ENCODE data around the gene XXYLT1.
"Not testable (repeated sequence)": the region's sequence is repeated elsewhere in the genome, so short reads cannot be mapped to it uniquely, and the experiment has no call there.

XXYLT1 gene

DNA sequence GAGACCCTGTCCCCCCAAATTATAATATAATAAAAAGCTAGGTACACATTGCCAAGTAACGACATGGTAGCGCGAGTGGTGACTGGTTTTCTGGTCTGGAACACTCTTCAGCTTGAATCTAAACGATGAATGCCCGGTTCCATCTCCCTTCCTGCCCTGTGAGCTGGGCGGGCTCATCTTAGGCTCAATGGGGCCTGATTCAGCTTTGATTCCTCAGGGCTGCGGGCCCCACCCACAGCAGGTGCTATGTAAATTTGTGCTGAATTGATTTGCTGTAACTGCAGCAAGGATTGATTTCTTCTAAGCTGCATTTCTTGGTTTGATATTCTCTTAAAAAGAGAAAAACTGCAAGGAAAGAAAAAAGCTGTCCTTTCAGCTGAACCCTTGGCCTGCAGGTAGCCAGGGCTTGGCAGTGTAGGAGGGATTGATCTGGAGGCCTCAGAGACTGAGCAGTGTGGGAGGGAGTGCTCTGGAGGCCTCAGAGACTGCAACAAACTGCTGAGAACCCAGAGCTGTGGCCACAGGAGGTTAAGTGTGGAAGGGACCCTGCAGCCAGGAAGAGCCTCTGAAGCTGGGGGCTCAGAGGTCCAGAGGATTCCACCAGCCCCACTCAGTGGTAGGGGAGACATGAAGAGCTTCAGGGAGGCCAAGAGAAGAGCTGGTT, 231.6 kb downstream of the XXYLT1 start:
- H3K4me3 Mint-ChIP-seq = no peak overlapping the region
- ATAC-seq = no peak
- no peaks in the 10 kb centered on the region for H3K9me3 Mint-ChIP-seq
- no peak for DNase-seq
- peaks cover 2% of the 10 kb centered on the region for H3K27me3 Mint-ChIP-seq
- no peak overlapping the region for H3K27ac Mint-ChIP-seq
- no peaks in the 10 kb centered on the region for H3K36me3 Mint-ChIP-seq (ENCODE audit: low read depth)
- no peaks in the 10 kb centered on the region for H3K4me1 Mint-ChIP-seq

DNA sequence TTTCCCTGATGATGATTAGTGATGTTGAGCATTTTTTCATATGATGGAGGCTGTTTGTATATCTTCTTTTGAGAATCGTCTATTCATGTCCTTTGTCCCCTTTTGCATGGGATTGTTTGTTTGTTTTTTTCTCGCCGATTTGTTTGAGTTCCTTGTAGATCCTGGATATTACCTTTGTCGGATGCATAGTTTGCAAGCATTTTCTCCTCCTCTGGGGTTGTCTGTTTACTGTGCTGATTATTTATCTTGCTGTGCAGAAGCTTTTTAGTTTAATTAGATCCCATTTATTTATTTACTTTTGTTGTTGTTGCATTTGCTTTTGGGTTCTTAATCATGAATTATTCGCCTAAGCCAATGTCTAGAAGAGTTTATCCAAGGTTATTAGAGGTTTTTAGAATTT, 232.8 kb downstream of the XXYLT1 start:
- H3K9me3 Mint-ChIP-seq = no peaks in the 10 kb centered on the region
- ATAC-seq (no peak), DNase-seq (no peak)
- H3K27me3 Mint-ChIP-seq = peaks cover 2% of the 10 kb centered on the region
- no peaks in the 10 kb centered on the region for H3K36me3 Mint-ChIP-seq (ENCODE audit: low read depth)
- H3K27ac Mint-ChIP-seq = no peak overlapping the region
- H3K4me3 Mint-ChIP-seq = no peak overlapping the region
- H3K4me1 Mint-ChIP-seq = no peaks in the 10 kb centered on the region

DNA sequence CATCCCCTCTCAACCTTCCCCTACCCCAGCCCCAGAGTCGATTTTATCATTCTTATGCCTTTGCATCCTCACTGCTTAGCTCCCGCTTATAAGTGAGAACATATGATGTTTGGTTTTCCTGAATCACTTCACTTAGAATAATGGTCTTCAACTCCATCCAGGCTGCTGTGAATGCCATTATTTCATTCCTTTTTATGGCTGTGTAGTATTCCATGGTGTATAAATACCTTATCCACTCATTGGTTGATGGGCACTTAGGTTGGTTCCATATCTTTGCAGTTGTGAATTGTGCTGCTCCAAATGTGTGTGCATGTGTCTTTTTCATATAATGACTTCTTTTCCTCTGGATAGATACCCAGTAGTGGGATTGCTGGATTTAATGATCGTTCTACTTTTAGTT, 233.4 kb downstream of the XXYLT1 start:
- not testable (repeated sequence) for H3K27ac Mint-ChIP-seq; H3K4me3 Mint-ChIP-seq; H3K36me3 Mint-ChIP-seq (ENCODE audit: low read depth); DNase-seq; ATAC-seq; H3K9me3 Mint-ChIP-seq; H3K27me3 Mint-ChIP-seq; H3K4me1 Mint-ChIP-seq

DNA sequence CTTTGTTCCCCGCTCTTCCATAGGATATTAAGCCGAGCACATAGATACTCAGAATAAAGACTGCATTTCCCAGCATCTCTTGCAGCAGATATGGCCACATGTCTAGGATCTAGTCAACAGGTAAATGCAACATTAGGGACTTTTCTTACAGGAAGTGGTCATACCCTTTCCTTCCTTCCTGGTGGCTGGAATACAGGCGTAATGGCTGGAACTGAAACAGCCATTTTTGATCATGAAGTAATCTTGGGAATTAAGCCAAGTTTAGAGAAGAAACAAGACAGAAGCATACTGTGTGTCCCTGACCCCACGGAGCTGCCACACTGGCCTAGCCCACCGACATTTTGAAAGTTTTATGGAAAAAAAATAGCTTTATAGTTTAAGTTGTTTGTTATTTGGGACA, 234.0 kb downstream of the XXYLT1 start:
- Mint-ChIP-seq H3K4me1 (no peaks in the 10 kb centered on the region), H3K27ac (no peak overlapping the region), H3K27me3 (peaks cover 2% of the 10 kb centered on the region), H3K36me3 (ENCODE audit: low read depth) (no peaks in the 10 kb centered on the region), H3K4me3 (no peak overlapping the region), H3K9me3 (no peaks in the 10 kb centered on the region)
- DNase-seq (no peak), ATAC-seq (no peak)

DNA sequence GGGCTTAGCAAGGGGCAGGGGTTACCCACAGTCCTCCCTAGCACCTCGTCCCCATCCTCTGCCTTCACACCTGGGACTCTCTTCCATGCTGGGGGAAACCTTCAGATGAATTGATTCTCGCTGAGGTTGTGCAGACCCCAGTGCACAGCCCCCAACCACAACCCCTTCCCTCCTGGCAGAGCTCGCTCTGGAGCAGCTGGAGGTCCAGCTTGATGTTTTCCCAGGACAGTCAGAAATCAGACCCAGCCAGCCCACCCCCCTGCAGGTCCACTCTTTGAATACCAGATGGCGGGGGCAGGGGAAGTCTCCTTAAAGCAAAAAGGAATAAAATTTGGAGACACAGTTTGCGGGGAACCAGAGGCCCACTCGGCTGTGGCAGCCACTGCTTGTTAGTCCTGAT, 234.4 kb downstream of the XXYLT1 start:
- no peaks in the 10 kb centered on the region for H3K4me1 Mint-ChIP-seq
- H3K27me3 Mint-ChIP-seq = peaks cover 2% of the 10 kb centered on the region
- H3K27ac Mint-ChIP-seq = no peak overlapping the region
- H3K4me3 Mint-ChIP-seq = no peak overlapping the region
- DNase-seq (no peak), ATAC-seq (no peak)
- no peaks in the 10 kb centered on the region for H3K9me3 Mint-ChIP-seq
- H3K36me3 Mint-ChIP-seq (ENCODE audit: low read depth) = no peaks in the 10 kb centered on the region

DNA sequence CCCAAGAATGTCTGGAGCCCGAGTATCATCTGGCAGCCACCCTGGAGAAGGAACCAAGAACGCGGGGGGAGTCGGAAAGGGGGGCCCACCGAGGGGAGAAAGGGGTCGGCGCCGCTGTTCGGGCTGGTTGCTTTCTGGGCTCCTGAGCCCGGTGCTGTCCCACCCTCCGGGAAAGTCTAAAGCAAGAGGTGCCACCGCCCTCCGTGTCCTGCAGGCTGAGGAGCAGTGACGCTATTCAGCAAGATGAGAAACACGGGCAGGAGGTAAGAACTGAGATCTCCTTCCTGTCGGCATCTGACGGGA, 234.8 kb downstream of the XXYLT1 start:
- ATAC-seq = no peak
- DNase-seq = no peak
- Mint-ChIP-seq H3K4me3 (no peak overlapping the region), H3K27ac (no peak overlapping the region), H3K4me1 (no peaks in the 10 kb centered on the region), H3K9me3 (no peaks in the 10 kb centered on the region), H3K27me3 (peaks cover 2% of the 10 kb centered on the region), H3K36me3 (ENCODE audit: low read depth) (no peaks in the 10 kb centered on the region)

DNA sequence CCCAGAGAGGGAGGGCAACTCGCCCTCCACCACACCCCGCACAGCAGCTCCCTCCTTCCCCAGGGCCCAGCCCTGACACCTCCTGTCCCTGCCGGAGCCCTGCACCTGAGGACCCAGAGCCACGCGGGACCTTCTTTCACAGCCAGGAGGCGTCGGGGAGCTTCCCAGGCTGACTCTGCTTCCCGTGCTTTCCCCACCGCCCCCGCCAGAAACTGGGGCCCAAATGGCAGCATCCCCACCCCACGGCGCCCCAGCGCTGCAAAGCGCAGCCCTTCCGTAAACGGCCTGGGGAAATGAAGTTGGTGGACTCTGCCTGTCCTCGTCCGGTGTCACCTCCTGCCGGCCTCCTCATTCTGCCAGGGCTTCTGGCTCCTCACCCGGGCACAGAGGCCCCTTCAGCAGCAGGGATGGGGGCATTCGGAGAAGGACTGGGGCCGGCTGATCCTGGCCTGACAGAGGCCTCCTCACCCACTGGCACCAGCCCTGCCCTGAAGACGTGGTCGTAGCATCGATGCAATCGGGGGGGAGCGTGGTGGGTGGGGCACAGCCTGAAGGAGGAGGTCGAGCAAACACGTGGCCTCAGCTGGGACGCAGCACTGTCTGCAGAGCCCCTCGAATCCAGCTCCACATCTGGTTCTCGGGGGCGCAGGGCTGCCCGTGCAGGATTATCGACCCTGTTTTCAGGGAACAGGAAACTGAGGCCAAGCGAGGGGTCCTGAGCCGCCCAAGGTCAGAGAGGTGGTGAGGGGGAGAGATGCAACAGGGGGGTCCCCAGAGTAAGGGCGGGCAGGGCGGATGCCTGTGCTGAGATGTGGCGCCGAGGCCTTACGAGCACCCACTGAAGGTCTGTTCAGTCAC, 235.4 kb downstream of the XXYLT1 start:
- Mint-ChIP-seq H3K27me3 (peaks cover 2% of the 10 kb centered on the region), H3K4me3 (no peak overlapping the region), H3K9me3 (no peaks in the 10 kb centered on the region), H3K36me3 (ENCODE audit: low read depth) (no peaks in the 10 kb centered on the region), H3K27ac (no peak overlapping the region), H3K4me1 (no peaks in the 10 kb centered on the region)
- no peak for DNase-seq
- ATAC-seq = no peak

DNA sequence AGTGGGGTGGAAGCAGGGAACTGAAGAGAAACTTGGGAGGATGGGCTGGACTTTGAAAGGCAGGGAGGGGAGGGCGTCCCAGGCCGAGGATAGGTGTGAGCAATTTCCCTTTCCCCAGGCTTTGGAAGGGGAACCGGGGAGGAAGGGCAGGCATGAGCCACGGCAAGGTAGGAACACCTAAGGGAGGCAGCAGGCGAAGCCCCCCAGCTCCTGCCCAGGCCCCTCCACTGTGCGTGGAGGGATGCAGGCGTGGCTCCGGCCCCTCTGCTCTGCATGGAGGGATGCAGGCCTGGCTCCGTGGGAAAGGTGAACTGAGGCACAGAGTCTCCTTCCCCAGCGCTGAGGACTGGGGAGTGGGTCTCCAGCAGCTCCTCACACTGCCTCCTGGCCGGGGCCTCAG, 236.4 kb downstream of the XXYLT1 start:
- Mint-ChIP-seq H3K36me3 (ENCODE audit: low read depth) (no peaks in the 10 kb centered on the region), H3K27me3 (peaks cover 2% of the 10 kb centered on the region), H3K9me3 (no peaks in the 10 kb centered on the region), H3K27ac (no peak overlapping the region), H3K4me3 (no peak overlapping the region), H3K4me1 (no peaks in the 10 kb centered on the region)
- DNase-seq = no peak
- ATAC-seq = no peak

DNA sequence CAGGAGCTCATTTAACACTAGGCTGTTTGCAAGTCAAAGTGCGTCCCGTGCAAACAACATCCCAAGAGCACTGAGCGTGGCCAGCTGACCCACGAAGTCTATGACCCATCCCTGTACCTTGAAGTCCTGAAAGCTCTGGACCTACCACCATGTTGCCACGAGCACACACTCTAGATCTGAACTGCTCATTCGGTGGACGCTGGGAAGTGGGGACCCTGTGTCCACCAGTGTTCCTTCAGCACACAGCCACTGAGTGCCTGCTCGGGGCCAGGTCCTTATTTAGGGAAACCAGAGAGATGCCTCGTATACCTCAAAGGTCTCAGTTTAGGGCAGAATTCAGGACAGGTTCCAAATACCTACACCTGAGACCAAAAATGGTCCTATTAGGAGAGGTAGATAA, 236.9 kb downstream of the XXYLT1 start:
- H3K9me3 Mint-ChIP-seq = no peaks in the 10 kb centered on the region
- peaks cover 2% of the 10 kb centered on the region for H3K27me3 Mint-ChIP-seq
- DNase-seq (no peak), ATAC-seq (no peak)
- no peaks in the 10 kb centered on the region for H3K36me3 Mint-ChIP-seq (ENCODE audit: low read depth)
- H3K4me3 Mint-ChIP-seq = no peak overlapping the region
- H3K27ac Mint-ChIP-seq = no peak overlapping the region
- H3K4me1 Mint-ChIP-seq = no peaks in the 10 kb centered on the region

DNA sequence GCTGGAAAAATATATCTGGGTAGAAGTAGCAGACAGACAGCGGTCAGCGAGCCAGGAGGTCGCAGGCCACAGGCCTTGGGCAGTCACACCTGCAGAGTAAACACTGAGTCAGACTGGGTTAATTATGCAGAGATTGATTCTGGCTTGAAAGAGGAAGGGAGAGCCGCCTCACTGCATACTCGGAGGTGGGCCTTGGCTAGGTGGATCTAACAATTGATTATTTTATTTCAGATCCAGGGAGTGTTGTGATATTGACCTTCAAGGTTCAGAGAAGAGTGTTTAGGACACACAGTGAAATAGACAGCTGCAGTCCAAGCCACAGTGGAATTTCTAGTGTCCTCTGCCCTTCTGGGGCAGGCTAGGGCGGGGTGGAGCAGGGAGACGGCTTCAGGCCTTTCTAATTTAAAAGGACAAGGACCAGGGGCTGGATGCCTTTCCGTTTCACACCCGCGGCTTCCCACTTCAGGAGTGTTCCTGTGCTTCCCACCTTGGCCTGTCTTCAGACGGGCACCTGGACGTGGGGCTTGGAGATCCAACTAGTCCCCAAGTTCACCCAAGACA, 237.3 kb downstream of the XXYLT1 start:
- Mint-ChIP-seq H3K27me3 (peaks cover 2% of the 10 kb centered on the region), H3K9me3 (no peaks in the 10 kb centered on the region), H3K27ac (no peak overlapping the region), H3K36me3 (ENCODE audit: low read depth) (no peaks in the 10 kb centered on the region), H3K4me1 (no peaks in the 10 kb centered on the region), H3K4me3 (no peak overlapping the region)
- no peak for DNase-seq
- no peak for ATAC-seq

DNA sequence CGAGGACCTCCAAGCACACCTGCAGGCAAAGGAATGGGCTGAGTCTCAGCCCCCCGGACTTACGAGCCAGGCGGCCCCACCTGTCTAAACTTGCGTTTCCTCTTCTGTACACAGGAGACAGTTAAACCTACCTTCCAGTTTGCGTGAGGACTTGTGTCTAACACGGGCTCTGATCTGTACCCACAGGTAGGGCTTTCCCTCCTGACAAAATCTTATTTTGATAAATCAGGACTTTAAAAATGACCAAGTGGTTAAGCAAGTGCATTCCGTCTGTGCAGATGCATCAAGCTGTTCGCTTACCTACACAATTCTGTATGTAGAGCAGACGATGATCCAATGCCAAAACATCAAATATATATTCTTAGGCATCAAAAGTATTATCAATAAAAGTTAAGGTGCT, 238.0 kb downstream of the XXYLT1 start:
- Mint-ChIP-seq H3K36me3 (ENCODE audit: low read depth) (no peaks in the 10 kb centered on the region), H3K9me3 (no peaks in the 10 kb centered on the region), H3K27ac (no peak overlapping the region), H3K4me3 (no peak overlapping the region), H3K4me1 (no peaks in the 10 kb centered on the region), H3K27me3 (no peaks in the 10 kb centered on the region)
- ATAC-seq = no peak
- DNase-seq = no peak

DNA sequence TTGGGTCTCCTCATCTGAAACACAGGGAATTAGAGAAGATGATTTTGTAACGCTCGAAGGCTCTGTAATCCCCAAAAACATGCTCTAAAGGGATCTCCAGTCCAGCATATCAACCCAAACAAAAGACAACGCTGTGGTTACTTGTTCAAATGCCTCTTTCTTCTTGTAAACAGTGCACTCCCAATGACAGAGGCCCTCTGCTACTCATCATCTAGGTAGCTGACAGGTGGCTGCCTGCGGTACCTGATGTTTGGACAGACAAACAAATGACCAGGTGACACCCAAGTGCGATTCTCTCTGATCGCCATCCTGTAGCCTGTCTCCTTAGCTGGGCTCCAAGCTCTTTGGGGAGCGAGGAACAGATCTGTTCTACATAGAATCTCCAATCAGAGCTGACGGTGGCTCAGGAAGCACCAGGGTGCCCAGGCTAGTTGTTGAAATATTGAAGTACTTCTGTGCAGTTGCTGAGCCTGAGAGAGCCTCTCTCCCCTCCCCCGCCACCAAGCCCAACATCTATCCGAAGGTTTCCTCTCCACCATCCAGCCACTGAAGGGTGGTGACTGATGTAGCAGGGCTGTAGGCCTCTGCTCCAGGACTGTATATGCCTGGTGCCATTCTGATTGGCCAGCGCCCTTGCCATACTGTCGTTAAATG, 238.7 kb downstream of the XXYLT1 start:
- no peak for DNase-seq
- H3K9me3 Mint-ChIP-seq = no peaks in the 10 kb centered on the region
- no peak overlapping the region for H3K4me3 Mint-ChIP-seq
- no peaks in the 10 kb centered on the region for H3K4me1 Mint-ChIP-seq
- H3K27ac Mint-ChIP-seq = no peak overlapping the region
- H3K36me3 Mint-ChIP-seq (ENCODE audit: low read depth) = no peaks in the 10 kb centered on the region
- no peak for ATAC-seq
- no peaks in the 10 kb centered on the region for H3K27me3 Mint-ChIP-seq

DNA sequence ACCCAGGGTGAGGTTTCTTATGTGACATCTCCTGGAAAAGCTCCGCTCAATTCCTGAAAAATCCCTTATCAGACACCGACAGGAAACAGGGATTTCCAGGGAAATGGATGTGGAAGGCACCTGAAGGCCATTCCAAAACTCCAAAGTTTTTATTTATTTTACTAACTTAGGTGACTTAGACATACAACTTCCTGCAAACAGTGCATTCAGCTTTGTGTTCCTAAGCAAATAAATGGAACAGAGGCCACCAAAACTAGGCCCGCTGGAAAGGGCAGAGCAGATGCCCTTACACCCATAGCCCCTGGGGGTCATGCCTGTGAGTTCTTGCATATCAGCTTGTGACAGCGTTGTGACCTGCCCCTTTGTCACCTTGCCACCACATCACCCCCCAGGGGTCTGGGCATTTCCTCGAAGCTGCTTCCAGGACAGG, 239.4 kb downstream of the XXYLT1 start:
- no peak overlapping the region for H3K4me3 Mint-ChIP-seq
- DNase-seq = no peak
- H3K4me1 Mint-ChIP-seq = no peaks in the 10 kb centered on the region
- no peak for ATAC-seq
- no peaks in the 10 kb centered on the region for H3K36me3 Mint-ChIP-seq (ENCODE audit: low read depth)
- no peaks in the 10 kb centered on the region for H3K27me3 Mint-ChIP-seq
- H3K27ac Mint-ChIP-seq = no peak overlapping the region
- H3K9me3 Mint-ChIP-seq = no peaks in the 10 kb centered on the region

DNA sequence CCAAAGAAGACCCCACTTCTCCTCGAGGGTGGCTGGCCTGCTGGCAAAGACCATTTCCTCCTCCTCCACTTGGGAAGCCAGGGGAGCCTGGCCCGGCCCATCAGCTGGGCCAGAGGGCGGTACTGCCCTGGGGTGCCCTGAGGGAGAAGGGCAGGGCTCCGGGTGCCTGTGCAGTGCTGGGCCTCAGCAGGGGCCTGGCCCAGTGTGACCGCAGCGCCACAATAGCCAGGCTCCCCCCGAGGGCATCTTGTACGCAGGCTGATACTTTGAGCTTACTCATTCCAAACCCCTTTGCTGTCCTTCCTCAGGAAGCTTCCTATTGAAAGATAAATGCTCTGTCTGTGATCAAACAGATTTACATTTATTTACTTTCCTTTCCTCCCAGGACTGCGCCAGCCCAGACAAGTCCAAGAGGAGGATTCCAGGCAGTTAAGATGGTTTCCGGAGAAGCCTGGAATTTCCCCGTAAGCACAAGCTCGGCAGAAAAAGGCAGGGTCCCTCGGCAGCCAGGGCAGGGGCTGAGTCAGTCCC, 240.1 kb downstream of the XXYLT1 start:
- H3K36me3 Mint-ChIP-seq (ENCODE audit: low read depth) = no peaks in the 10 kb centered on the region
- no peak overlapping the region for H3K4me3 Mint-ChIP-seq
- H3K27ac Mint-ChIP-seq = no peak overlapping the region
- DNase-seq (no peak), ATAC-seq (no peak)
- H3K4me1 Mint-ChIP-seq = no peaks in the 10 kb centered on the region
- no peaks in the 10 kb centered on the region for H3K9me3 Mint-ChIP-seq
- H3K27me3 Mint-ChIP-seq = no peaks in the 10 kb centered on the region

Measured in activated naive CD8-positive, alpha-beta T cell treated with anti-CD3 and anti-CD28 coated beads, Interleukin-2, amount 50 U/mL, for 24 hours (primary cell).